CD14-positive monocyte (primary cell): ENCODE measurements around the gene ZNF674. TPM values are rescaled to one million over a fixed set of nuclear protein-coding genes. Genes with fewer than 3 reads are reported as not detected.

Experiments
- DNase-seq, 3 donors: peaks; one replicate each; pipeline ENCODE4 v3.0.0-alpha.2; 2011 to 2022
- H2AFZ ChIP-seq: 2 replicates; pipeline ENCODE4 v1.6.0; 2012; ENCODE audit warnings: mild to moderate bottlenecking, low read depth, low read length, inconsistent platforms; ENCODE audit not compliant: insufficient read depth, poor library complexity, severe bottlenecking
- H3K27ac ChIP-seq, 2 donors: 1 replicate in 1 of 2; 2 replicates in 1 of 2; pipeline ENCODE4 v1.5.1; 2012 to 2013; ENCODE audit warnings: low read length in 2 of 2, control low read depth in 1 of 2, inconsistent platforms in 1 of 2, low read depth in 1 of 2, mild to moderate bottlenecking in 1 of 2
- H3K27me3 ChIP-seq, 2 donors: one replicate each; pipeline versions ENCODE4 v1.6.0 to v1.6.1; 2011 to 2013; ENCODE audit warnings: low read length in 2 of 2; ENCODE audit not compliant: control insufficient read depth in 2 of 2, insufficient read depth in 2 of 2
- H3K36me3 ChIP-seq, 2 donors: replicated peaks in 1 of 2; 1 replicate in 1 of 2; 2 replicates in 1 of 2; pipeline versions ENCODE4 v1.5.1 to v1.6.1; 2012 to 2013; ENCODE audit warnings: low read length in 2 of 2, control low read depth in 1 of 2, inconsistent platforms in 1 of 2, mild to moderate bottlenecking in 1 of 2; ENCODE audit not compliant: insufficient read depth in 2 of 2, control insufficient read depth in 1 of 2
- H3K4me1 ChIP-seq, 2 donors: 1 replicate in 1 of 2; 2 replicates in 1 of 2; pipeline versions ENCODE4 v1.5.1 to v1.6.1; 2012 to 2013; ENCODE audit warnings: low read length in 2 of 2, control low read depth in 1 of 2, inconsistent platforms in 1 of 2, mild to moderate bottlenecking in 1 of 2, moderate library complexity in 1 of 2; ENCODE audit not compliant: insufficient read depth in 2 of 2, control insufficient read depth in 1 of 2
- H3K4me2 ChIP-seq: replicated peaks from 2 replicates; pipeline ENCODE3; 2012; ENCODE audit warnings: low read length, moderate library complexity, mild to moderate bottlenecking; ENCODE audit not compliant: poor library complexity, severe bottlenecking; ENCODE audit errors: extremely low read depth
- H3K4me3 ChIP-seq, 3 experiments: fragments of 200-600 bp in 1 of 3; sonication (generic) in 1 of 3; replicated peaks in 1 of 3; 1 replicate in 2 of 3; 2 replicates in 1 of 3; pipeline ENCODE4 v1.5.1; 2011 to 2013; ENCODE audit warnings: low read length in 3 of 3, mild to moderate bottlenecking in 3 of 3, control low read depth in 2 of 3, low read depth in 2 of 3, inconsistent platforms in 1 of 3, moderate library complexity in 1 of 3
- H3K79me2 ChIP-seq: 2 replicates; pipeline ENCODE4 v1.6.0; 2012; ENCODE audit warnings: mild to moderate bottlenecking, control low read depth, inconsistent platforms, low read length, moderate library complexity; ENCODE audit not compliant: insufficient read depth
- H3K9ac ChIP-seq: 2 replicates; pipeline ENCODE4 v1.6.0; 2017; ENCODE audit warnings: low read length, mild to moderate bottlenecking; ENCODE audit not compliant: insufficient read depth, poor library complexity, severe bottlenecking
- H3K9me3 ChIP-seq, 2 donors: replicated peaks in 1 of 2; 1 replicate in 1 of 2; 2 replicates in 1 of 2; pipeline versions ENCODE4 v1.5.1 to v1.6.1; 2012 to 2013; ENCODE audit warnings: low read length in 2 of 2, control low read depth in 1 of 2; ENCODE audit not compliant: control insufficient read depth in 1 of 2, insufficient read depth in 1 of 2
- H4K20me1 ChIP-seq: 2 replicates; pipeline ENCODE4 v1.6.0; 2012; ENCODE audit warnings: mild to moderate bottlenecking, low read length, control low read depth, moderate library complexity; ENCODE audit not compliant: insufficient read depth
- H3K27ac Mint-ChIP-seq, 7 donors: one replicate each; pipeline ENCODE4 v1.8.0; 2020; ENCODE audit warnings: mild to moderate bottlenecking in 7 of 7, mixed read lengths in 7 of 7, moderate library complexity in 6 of 7, inconsistent platforms in 2 of 7
- H3K27me3 Mint-ChIP-seq, 3 donors: one replicate each; pipeline ENCODE4 v1.8.0; 2021 to 2022; ENCODE audit warnings: low read depth in 3 of 3, mild to moderate bottlenecking in 3 of 3, mixed read lengths in 3 of 3, moderate library complexity in 3 of 3, inconsistent platforms in 1 of 3
- H3K36me3 Mint-ChIP-seq, 2 donors: one replicate each; pipeline ENCODE4 v1.8.0; 2020; ENCODE audit warnings: mixed read lengths in 2 of 2, inconsistent platforms in 1 of 2, mild to moderate bottlenecking in 1 of 2
- H3K4me1 Mint-ChIP-seq: one replicate; pipeline ENCODE4 v1.8.0; 2020; ENCODE audit warnings: mild to moderate bottlenecking, mixed read lengths
- H3K4me3 Mint-ChIP-seq, 2 donors: one replicate each; pipeline ENCODE4 v1.8.0; 2020; ENCODE audit warnings: mild to moderate bottlenecking in 2 of 2, mixed read lengths in 2 of 2, moderate library complexity in 1 of 2
- H3K9me3 Mint-ChIP-seq, 7 donors: one replicate each; pipeline ENCODE4 v1.8.0; 2020 to 2022; ENCODE audit warnings: mixed read lengths in 7 of 7, mild to moderate bottlenecking in 6 of 7, moderate library complexity in 6 of 7, inconsistent platforms in 2 of 7
- WGBS: methylation state at CpG from one replicate; pipeline ENCODE4 v1.1.5; 2013; ENCODE audit warnings: missing lambda C conversion rate; ENCODE audit not compliant: insufficient coverage; 5-methylcytosine and 5-hydroxymethylcytosine counted together
- intact Hi-C, 2 donors: fragments of 100-400 bp; cut with micrococcal nuclease; formaldehyde crosslinking; loops; one replicate each; pipeline versions ENCODE4 v1.15.0 to v1.15.1; 2023
- polyA plus RNA-seq, 3 donors: library from polyadenylated mRNA; depleted of rRNA in 1 of 3; unstranded in 2 of 3; stranded (reverse) in 1 of 3; fragments of 300-500 nt in 2 of 3; fragments of >200 nt in 1 of 3; fragmentation: Illumina TruSeq in 2 of 3; gene quantifications; 1 replicate in 2 of 3; 2 replicates in 1 of 3; pipeline ENCODE4 v1.2.3, GENCODE V29; 2012 to 2021
- TF ChIP-seq, protein P1 (sequence below): fragments of 200-600 bp; IDR thresholded peaks from one replicate; pipeline ENCODE4 v1.8.0; 2022; ENCODE audit warnings: antibody characterized with exemption, mild to moderate bottlenecking

ZNF674 gene
- polyA plus RNA-seq, 3 donors: 0.65 to 1.4 (median 0.93) TPM

DNA sequence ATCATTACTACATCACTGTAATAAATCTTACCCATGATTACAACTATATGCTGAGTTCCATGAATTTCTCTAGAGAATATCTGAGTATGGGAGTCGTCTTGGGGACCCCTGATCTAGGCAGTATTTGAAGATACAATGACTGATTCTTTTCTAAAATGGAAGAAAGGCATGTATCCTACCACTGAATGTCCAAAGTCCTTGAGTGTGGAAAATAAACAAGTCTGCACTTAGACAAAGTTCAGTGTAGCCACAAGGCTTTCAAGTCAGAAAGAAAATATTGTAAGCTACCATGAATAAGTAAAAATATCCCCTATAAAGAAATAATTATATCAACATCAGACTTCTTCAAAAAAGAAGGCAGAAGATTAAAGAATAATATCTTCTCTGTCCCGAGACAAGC, 42.4 kb downstream of the ZNF674 start:
- H3K9me3 Mint-ChIP-seq: peaks cover 19 to 77% (median 61%) of the 10 kb centered on the region in 7 donors
- Histone ChIP-seq H3K27ac (no peak overlapping the region), H4K20me1 (no peaks in the 10 kb centered on the region), H3K9ac (no peak overlapping the region), H3K36me3 (peaks cover 0 to 44% of the 10 kb centered on the region in 2 donors), H3K79me2 (no peaks in the 10 kb centered on the region), H2AFZ (no peak overlapping the region), H3K4me1 (no peaks in the 10 kb centered on the region), H3K4me3 (no peak overlapping the region), H3K4me2 (no peak overlapping the region), H3K27me3 (no peaks in the 10 kb centered on the region), H3K9me3 (peaks cover 39 to 86% of the 10 kb centered on the region in 2 donors)
- no peak overlapping the region for H3K27ac Mint-ChIP-seq
- intact Hi-C loops: no loop called here
- peaks cover 16 to 27% of the 10 kb centered on the region in 2 donors for H3K36me3 Mint-ChIP-seq
- no peak overlapping the region for H3K4me3 Mint-ChIP-seq
- no peak for DNase-seq
- peaks cover 0 to 2% (median 0%) of the 10 kb centered on the region in 3 donors for H3K27me3 Mint-ChIP-seq
- no CpG with 5 or more reads among the region's 2 CpGs for WGBS
- no peaks in the 10 kb centered on the region for H3K4me1 Mint-ChIP-seq
- TF ChIP-seq, protein P1, sequence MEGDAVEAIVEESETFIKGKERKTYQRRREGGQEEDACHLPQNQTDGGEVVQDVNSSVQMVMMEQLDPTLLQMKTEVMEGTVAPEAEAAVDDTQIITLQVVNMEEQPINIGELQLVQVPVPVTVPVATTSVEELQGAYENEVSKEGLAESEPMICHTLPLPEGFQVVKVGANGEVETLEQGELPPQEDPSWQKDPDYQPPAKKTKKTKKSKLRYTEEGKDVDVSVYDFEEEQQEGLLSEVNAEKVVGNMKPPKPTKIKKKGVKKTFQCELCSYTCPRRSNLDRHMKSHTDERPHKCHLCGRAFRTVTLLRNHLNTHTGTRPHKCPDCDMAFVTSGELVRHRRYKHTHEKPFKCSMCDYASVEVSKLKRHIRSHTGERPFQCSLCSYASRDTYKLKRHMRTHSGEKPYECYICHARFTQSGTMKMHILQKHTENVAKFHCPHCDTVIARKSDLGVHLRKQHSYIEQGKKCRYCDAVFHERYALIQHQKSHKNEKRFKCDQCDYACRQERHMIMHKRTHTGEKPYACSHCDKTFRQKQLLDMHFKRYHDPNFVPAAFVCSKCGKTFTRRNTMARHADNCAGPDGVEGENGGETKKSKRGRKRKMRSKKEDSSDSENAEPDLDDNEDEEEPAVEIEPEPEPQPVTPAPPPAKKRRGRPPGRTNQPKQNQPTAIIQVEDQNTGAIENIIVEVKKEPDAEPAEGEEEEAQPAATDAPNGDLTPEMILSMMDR: no peak

GRCh38 chrX:46500054-46500453, 45.2 kb downstream of the ZNF674 start:
- Histone ChIP-seq H3K9ac (no peak overlapping the region), H3K27me3 (no peaks in the 10 kb centered on the region), H3K9me3 (peaks cover 31 to 76% of the 10 kb centered on the region in 2 donors), H3K4me2 (no peak overlapping the region), H3K79me2 (no peaks in the 10 kb centered on the region), H3K4me3 (no peak overlapping the region), H3K27ac (no peak overlapping the region), H4K20me1 (no peaks in the 10 kb centered on the region), H3K4me1 (no peaks in the 10 kb centered on the region), H3K36me3 (peaks cover 0 to 27% of the 10 kb centered on the region in 2 donors), H2AFZ (no peak overlapping the region)
- WGBS: no CpG with 5 or more reads among the region's 1 CpG
- no peak overlapping the region for H3K27ac Mint-ChIP-seq
- DNase-seq: no peak
- H3K36me3 Mint-ChIP-seq: peaks cover 13 to 14% of the 10 kb centered on the region in 2 donors
- H3K27me3 Mint-ChIP-seq: no peaks in the 10 kb centered on the region
- intact Hi-C loops: no loop called here
- no peaks in the 10 kb centered on the region for H3K4me1 Mint-ChIP-seq
- H3K4me3 Mint-ChIP-seq: no peak overlapping the region
- H3K9me3 Mint-ChIP-seq: peaks cover 17 to 77% (median 67%) of the 10 kb centered on the region in 7 donors
- TF ChIP-seq, protein P1: no peak
